ENCODE results near the gene IBTK.
"Not testable (repeated sequence)": the region's sequence is repeated elsewhere in the genome, so short reads cannot be mapped to it uniquely, and the experiment has no call there.

IBTK gene

GRCh38 chr6:82182756-82183155, 64.8 kb downstream of the IBTK start:
- FAIRE-seq = no peak
- DNase-seq (ENCODE audit: insufficient read length, low spot score) = no peak

- DNase-seq (ENCODE audit: insufficient read length, low spot score) (no peak), FAIRE-seq (no peak)
These were observed 68.1 kb downstream of the IBTK start for GRCh38 chr6:82179415-82179814.

DNA sequence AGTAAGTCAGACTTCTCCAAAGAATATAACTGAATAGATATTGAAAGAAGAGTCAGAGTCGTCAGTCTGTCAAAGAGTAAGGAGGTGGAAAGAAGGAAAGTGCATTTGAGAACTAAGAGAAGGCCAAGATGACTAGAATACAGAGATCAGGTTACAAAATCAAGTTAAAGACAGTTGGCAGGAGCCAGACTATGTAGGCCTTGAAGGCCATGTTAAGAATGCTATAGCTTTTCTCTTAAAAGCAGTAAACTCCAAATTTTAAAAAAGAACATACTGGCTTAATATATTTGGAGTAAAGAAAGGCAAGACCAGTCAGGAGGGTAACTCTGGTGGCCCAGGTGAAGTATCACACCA, 68.8 kb downstream of the IBTK start:
- FAIRE-seq (no peak), DNase-seq (ENCODE audit: insufficient read length, low spot score) (no peak)

GRCh38 chr6:82178077-82178758, 69.3 kb downstream of the IBTK start:
- FAIRE-seq (no peak), DNase-seq (ENCODE audit: insufficient read length, low spot score) (peak; percentile 10)

- DNase-seq (ENCODE audit: insufficient read length, low spot score) (no peak), FAIRE-seq (no peak)
These were observed 70.9 kb downstream of the IBTK start for GRCh38 chr6:82176616-82177015.

GRCh38 chr6:82172594-82172993, 75.0 kb downstream of the IBTK start:
- FAIRE-seq (no peak), DNase-seq (ENCODE audit: insufficient read length, low spot score) (no peak)

- FAIRE-seq (no peak), DNase-seq (ENCODE audit: insufficient read length, low spot score) (no peak)
These were observed 78.2 kb downstream of the IBTK start for GRCh38 chr6:82169138-82169876.

DNA sequence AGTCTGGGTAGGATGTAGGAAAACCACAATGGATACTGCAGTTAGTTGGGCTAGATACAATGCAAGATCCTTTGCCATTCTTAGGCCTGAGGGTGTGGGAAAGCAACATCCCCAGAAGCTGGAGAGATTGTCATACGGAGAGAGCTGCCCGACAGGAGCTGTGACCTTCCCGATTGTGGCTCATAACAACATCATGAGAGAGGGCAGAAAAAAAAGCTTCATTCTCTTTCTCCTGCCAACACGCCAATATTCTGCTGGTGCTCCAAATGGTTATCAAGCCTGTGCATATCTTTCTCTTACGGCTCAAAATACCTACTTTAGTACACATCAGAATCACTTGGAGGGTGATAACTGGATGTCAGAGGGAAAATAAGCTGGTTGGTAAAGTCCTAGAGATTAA, 81.1 kb downstream of the IBTK start:
- DNase-seq (ENCODE audit: insufficient read length, low spot score) (no peak), FAIRE-seq (no peak)

GRCh38 chr6:82160255-82160990, 87.1 kb downstream of the IBTK start:
- DNase-seq (ENCODE audit: insufficient read length, low spot score) = no peak
- no peak for FAIRE-seq

GRCh38 chr6:82152786-82153185, 94.8 kb downstream of the IBTK start:
- not testable (repeated sequence) for DNase-seq (ENCODE audit: insufficient read length, low spot score); FAIRE-seq

- not testable (repeated sequence) for FAIRE-seq
These were observed 96.4 kb downstream of the IBTK start for GRCh38 chr6:82151147-82151546.

DNA sequence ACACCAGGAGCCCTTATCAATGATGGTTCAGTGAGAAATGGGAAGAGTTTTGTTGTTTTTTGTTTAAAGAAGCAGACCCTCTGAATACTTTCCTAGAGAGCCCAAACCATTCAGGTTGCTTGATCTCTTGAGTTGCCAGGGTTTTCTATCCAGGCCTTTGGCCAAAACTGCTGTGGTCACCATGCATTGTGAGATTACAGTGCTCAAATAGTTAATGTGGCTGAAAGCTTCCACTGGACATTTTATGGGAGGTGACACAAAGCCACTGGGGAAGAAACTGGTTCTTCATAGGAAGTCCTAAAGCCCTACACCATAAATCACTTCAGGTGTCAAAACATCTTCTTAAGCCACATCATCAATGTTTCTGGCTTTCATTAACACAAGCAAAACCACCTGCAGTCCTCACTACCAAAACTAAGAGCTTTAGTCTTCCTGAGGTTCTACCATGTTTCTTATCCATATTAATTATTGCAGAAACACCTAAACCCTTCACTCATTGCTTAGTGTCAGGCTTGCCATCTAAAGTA, 101.6 kb downstream of the IBTK start:
- no peak for FAIRE-seq
- DNase-seq (ENCODE audit: insufficient read length, low spot score) = no peak

More at GRCh38 chr6:82151147-82151546, 96.4 kb downstream of the IBTK start:
- not testable (repeated sequence) for DNase-seq (ENCODE audit: insufficient read length, low spot score)

DNA sequence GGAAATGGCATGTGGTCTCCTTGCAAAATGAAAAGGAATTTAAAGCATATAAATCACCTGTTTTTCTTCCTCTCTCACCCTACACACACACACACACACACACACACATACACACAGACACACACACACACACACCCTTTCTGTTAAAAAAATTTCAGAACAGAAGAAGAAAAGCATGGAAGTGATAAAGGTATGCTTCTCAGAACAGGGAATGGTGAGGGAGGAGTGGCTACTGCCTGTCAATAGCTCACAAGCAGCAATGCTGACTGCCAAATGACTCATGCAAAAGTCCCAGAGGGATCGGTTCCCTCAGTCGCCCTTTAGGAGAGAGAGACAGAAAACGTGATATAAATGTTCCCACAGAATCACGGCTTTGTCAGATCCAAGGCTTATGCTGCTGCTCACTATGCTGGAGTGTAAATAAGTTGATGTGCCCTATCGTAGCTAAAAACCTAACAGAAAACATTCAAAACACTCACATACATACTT, 102.6 kb downstream of the IBTK start:
- DNase-seq (ENCODE audit: insufficient read length, low spot score) = peak; percentile 49
- FAIRE-seq = peak; percentile 67

GRCh38 chr6:82144007-82144851, 103.3 kb downstream of the IBTK start:
- FAIRE-seq (peak; percentile 83), DNase-seq (ENCODE audit: insufficient read length, low spot score) (peak; percentile 67)

GRCh38 chr6:82143041-82143481, 104.5 kb downstream of the IBTK start:
- FAIRE-seq (no peak), DNase-seq (ENCODE audit: insufficient read length, low spot score) (no peak)

- no peak for DNase-seq (ENCODE audit: insufficient read length, low spot score)
- FAIRE-seq = no peak
These were observed 105.0 kb downstream of the IBTK start for GRCh38 chr6:82142524-82142923.

DNA sequence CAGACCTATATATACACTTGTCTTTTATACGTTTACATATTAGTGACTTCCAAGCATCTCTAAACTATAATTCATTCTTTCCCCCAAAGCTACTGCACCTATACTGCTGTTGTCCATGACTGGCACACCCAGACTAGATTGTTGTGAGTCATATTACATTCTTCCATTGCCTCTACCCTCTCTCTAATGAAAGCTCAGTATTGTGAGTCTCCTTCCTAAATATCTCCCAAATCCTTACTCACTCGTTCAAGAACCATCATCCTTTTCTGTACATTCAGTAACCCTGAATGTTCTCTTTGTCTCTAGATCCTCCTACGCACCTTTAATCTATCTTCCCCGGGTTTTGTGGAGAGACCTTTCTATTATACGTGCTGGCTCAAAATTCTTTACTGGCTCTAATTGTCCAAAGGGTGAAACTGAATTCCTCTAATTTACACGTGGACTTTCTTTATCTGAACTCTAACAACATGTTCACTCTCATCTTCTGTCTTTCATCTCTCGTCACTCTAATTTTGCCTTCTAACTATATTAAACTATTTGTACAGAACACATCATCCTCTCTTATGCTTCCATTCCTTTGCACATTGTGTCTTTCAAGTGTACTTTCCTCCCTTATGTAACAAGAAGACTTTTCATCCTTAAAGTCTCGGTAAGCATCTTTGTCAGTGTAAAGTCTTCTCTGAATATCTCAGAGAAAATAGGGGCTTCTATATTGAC, 109.3 kb downstream of the IBTK start:
- DNase-seq (ENCODE audit: insufficient read length, low spot score) = no peak
- FAIRE-seq = no peak

GRCh38 chr6:82131441-82131840, 116.1 kb downstream of the IBTK start:
- FAIRE-seq = no peak
- no peak for DNase-seq (ENCODE audit: insufficient read length, low spot score)

GRCh38 chr6:82129797-82130196, 117.7 kb downstream of the IBTK start:
- DNase-seq (ENCODE audit: insufficient read length, low spot score) (no peak), FAIRE-seq (no peak)

DNA sequence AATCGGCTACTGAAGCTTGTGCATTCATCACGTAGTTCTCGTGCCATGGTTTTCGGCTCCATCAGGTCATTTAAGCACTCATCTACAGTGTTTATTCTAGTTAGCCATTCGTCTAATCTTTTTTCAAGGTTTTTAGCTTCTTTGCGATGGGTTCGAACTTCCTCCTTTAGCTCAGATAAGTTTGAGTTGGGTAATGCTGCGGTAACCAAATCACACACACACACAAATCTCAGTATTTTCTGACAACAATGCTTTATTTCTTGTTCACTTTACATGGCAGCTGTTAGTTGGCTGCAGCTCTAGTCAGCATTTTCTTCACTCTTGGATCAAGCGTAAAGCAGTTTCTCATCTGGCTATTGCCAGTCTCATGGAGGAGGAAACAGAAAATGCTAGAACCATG, 118.6 kb downstream of the IBTK start:
- not testable (repeated sequence) for FAIRE-seq; DNase-seq (ENCODE audit: insufficient read length, low spot score)

Measured in HTR-8/SVneo (cell line).